ENCODE measurements around the gene COL9A1.

- TF ChIP-seq CTCF (IDR thresholded peaks at IDR 0.05) (no peak), POLR2A (IDR thresholded peaks at IDR 0.05) (no peak)
Observed at GRCh38 chr6:70282312-70282918, 20.5 kb downstream of the COL9A1 start.
